ENCODE results near the gene CCDC9.
"Not testable (repeated sequence)": the region's sequence is repeated elsewhere in the genome, so short reads cannot be mapped to it uniquely, and the experiment has no call there.

The CCDC9 gene

GRCh38 chr19:47275791-47276461 is 19.6 kb downstream of the CCDC9 start:
- in situ Hi-C loops (cut with HindIII; ENCODE audit: low pct_ligation_motif_present, low pct_unique_long_range_greater_than_20kb, low sequenced_read_pairs): no loop called here
- DNase-seq: no peak

DNA sequence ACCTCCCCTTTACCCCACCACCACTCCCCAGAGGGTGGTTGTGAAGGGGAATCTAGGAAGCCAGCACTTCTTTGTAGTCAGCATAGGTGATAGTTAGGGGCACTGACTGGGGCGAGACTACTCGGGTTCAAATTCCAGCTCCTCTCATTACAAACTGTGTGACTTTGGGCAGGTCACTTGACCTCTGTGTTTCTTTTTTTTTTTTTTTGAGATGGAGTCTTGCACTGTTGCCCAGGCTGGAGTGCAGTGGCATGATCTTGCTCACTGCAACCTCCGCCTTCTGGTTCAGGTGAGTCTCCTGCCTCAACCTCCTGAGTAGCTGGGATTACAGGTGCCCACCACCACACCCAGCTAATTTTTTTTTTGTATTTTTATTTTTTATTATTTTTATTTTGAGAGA is 20.2 kb downstream of the CCDC9 start:
- in situ Hi-C loops (cut with HindIII; ENCODE audit: low pct_ligation_motif_present, low pct_unique_long_range_greater_than_20kb, low sequenced_read_pairs); DNase-seq: not testable (repeated sequence)

GRCh38 chr19:47280183-47280797 is 24.0 kb downstream of the CCDC9 start:
- in situ Hi-C loops (cut with HindIII; ENCODE audit: low pct_ligation_motif_present, low pct_unique_long_range_greater_than_20kb, low sequenced_read_pairs): no loop called here
- peak; percentile 55 for DNase-seq

GRCh38 chr19:47283405-47284059 is 27.2 kb downstream of the CCDC9 start:
- in situ Hi-C loops (cut with HindIII; ENCODE audit: low pct_ligation_motif_present, low pct_unique_long_range_greater_than_20kb, low sequenced_read_pairs): no loop called here

GRCh38 chr19:47284324-47284899 is 28.1 kb downstream of the CCDC9 start:
- in situ Hi-C loops (cut with HindIII; ENCODE audit: low pct_ligation_motif_present, low pct_unique_long_range_greater_than_20kb, low sequenced_read_pairs): no loop called here

More at GRCh38 chr19:47283405-47284059, 27.2 kb downstream of the CCDC9 start:
- DNase-seq: no peak

GRCh38 chr19:47296036-47296435 is 39.7 kb downstream of the CCDC9 start:
- in situ Hi-C loops (cut with HindIII; ENCODE audit: low pct_ligation_motif_present, low pct_unique_long_range_greater_than_20kb, low sequenced_read_pairs): no loop called here
- peak; percentile 71 for DNase-seq

More at GRCh38 chr19:47284324-47284899, 28.1 kb downstream of the CCDC9 start:
- peak; percentile 50 for DNase-seq

DNA sequence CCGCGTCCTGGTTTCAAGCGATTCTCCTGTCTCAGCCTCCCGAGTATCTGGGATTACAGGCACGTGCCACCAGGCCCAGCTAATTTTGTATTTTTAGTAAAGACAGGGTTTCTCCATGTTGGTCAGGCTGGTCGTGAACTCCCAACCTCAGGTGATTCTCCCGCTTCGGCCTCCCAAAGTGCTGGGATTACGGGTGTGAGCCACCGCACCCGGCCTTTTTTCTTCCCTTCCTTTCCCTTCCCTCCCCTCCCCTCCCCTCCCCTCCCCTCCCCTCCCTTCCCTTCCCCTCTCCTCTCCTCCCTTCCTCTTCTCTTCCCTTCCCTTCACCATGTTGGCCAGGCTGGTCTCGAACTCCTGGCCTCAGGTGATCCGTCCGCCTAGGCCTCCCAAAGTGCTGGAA is 44.5 kb downstream of the CCDC9 start:
- in situ Hi-C loops (cut with HindIII; ENCODE audit: low pct_ligation_motif_present, low pct_unique_long_range_greater_than_20kb, low sequenced_read_pairs); DNase-seq: not testable (repeated sequence)

- in situ Hi-C loops (cut with HindIII; ENCODE audit: low pct_ligation_motif_present, low pct_unique_long_range_greater_than_20kb, low sequenced_read_pairs): no loop called here
- no peak for DNase-seq
These were observed 45.9 kb downstream of the CCDC9 start for GRCh38 chr19:47302249-47302648.

GRCh38 chr19:47303966-47304365 is 47.6 kb downstream of the CCDC9 start:
- no peak for DNase-seq
- in situ Hi-C loops (cut with HindIII; ENCODE audit: low pct_ligation_motif_present, low pct_unique_long_range_greater_than_20kb, low sequenced_read_pairs): no loop called here

GRCh38 chr19:47305309-47305751 is 49.0 kb downstream of the CCDC9 start:
- in situ Hi-C loops (cut with HindIII; ENCODE audit: low pct_ligation_motif_present, low pct_unique_long_range_greater_than_20kb, low sequenced_read_pairs): no loop called here
- peak; percentile 67 for DNase-seq

GRCh38 chr19:47306303-47306702 is 50.0 kb downstream of the CCDC9 start:
- in situ Hi-C loops (cut with HindIII; ENCODE audit: low pct_ligation_motif_present, low pct_unique_long_range_greater_than_20kb, low sequenced_read_pairs): no loop called here
- DNase-seq: no peak

DNA sequence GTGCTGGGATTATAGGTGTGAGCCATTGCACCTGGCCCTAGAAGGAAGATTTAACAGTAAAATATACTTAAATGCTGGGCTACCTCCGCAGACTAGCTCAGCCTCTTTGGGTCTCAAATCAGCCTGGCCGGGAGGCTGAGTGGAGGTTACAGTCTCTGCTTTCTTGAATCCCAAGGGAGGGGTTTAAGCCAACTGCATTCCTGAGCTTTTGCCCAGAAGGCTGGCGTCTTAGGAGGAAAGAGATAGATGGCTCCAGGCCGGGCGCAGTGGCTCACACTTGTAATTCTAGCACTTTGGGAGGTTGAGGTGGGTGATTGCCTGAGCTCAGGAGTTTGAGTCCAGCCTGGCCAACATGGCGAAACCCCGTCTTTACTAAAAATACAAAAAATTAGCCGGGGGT is 52.7 kb downstream of the CCDC9 start:
- DNase-seq: no peak
- in situ Hi-C loops (cut with HindIII; ENCODE audit: low pct_ligation_motif_present, low pct_unique_long_range_greater_than_20kb, low sequenced_read_pairs): no loop called here

- no peak for DNase-seq
- in situ Hi-C loops (cut with HindIII; ENCODE audit: low pct_ligation_motif_present, low pct_unique_long_range_greater_than_20kb, low sequenced_read_pairs): no loop called here
These were observed 53.3 kb downstream of the CCDC9 start, which contains the start of gene C5AR1 for GRCh38 chr19:47309608-47310007. Gene C5AR1, plus strand, starts transcription at chr19:47309861. Its CDS starts 35 bp downstream, at chr19:47309896.

- no peak for DNase-seq
- in situ Hi-C loops (cut with HindIII; ENCODE audit: low pct_ligation_motif_present, low pct_unique_long_range_greater_than_20kb, low sequenced_read_pairs): no loop called here
These were observed 54.0 kb downstream of the CCDC9 start for GRCh38 chr19:47310323-47310722.

DNA sequence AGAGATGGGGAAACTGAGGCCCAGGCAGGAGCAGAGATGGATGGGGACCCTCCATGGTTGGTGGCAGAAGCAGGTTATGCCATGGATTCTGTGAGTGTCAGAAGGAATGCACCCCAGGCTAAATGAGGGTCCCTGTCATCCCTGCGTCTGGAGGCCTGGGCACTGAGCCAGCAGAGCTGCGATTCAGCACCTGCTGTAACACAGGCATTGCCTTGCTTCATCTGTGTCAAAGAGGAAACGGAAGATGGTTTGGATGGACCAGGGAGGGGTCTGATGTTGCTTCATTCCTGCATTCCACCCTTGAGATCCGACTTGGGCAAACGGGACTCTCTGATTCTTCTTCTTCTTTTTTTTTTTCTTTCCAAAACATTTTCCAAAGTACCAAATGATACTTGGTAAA is 54.5 kb downstream of the CCDC9 start:
- DNase-seq: no peak
- in situ Hi-C loops (cut with HindIII; ENCODE audit: low pct_ligation_motif_present, low pct_unique_long_range_greater_than_20kb, low sequenced_read_pairs): no loop called here

DNA sequence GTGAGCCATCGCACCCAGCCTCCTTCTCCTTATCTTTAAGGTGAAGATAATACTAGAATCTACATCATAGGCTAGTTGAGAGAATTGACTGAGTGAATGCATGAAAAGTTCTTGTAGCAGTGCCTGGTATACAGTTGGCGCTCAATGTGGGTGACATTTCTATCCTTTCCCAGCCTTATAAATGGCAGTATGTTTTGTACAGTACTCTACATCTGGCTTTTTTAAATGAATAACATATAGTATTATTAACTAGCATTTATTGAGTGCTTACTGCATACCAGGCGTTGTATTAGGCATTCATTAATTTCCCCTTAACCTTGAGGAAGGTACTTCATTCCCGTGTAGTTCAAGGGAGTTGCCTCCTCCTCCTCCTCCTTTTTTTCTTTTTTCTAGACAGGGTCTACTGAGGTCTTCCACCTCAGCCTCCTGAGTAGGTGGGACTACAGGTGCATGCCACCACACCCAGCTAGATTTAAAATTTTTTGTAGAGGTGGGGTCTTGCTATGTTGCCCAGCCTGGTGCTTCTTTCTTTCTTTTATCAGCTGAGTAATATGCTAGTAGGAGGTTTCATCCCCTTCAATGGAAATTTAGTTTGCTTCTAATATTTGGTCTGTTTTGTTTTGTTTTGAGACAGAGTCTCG is 56.2 kb downstream of the CCDC9 start:
- in situ Hi-C loops (cut with HindIII; ENCODE audit: low pct_ligation_motif_present, low pct_unique_long_range_greater_than_20kb, low sequenced_read_pairs): no loop called here
- no peak for DNase-seq

- no peak for DNase-seq
- in situ Hi-C loops (cut with HindIII; ENCODE audit: low pct_ligation_motif_present, low pct_unique_long_range_greater_than_20kb, low sequenced_read_pairs): no loop called here
These were observed 57.5 kb downstream of the CCDC9 start for GRCh38 chr19:47313754-47314295.

- in situ Hi-C loops (cut with HindIII; ENCODE audit: low pct_ligation_motif_present, low pct_unique_long_range_greater_than_20kb, low sequenced_read_pairs): no loop called here
- DNase-seq: peak; percentile 78
These were observed 58.9 kb downstream of the CCDC9 start for GRCh38 chr19:47315125-47315821.
